ENCODE results near the gene LRRC4B. TPM values are rescaled to one million over a fixed set of nuclear protein-coding genes. Genes with fewer than 3 reads are reported as not detected.

The LRRC4B gene
- total RNA-seq, 1 donor from 2014 or later: not detected

- DNase-seq (ENCODE audit: low read depth in 2 of 2): no peak
Measured at GRCh38 chr19:50554212-50554611, 14.0 kb downstream of the LRRC4B start.

- DNase-seq (ENCODE audit: low read depth in 2 of 2): no peak
Measured at GRCh38 chr19:50553134-50553703, 15.0 kb downstream of the LRRC4B start.

GRCh38 chr19:50552540-50552939 is 15.7 kb downstream of the LRRC4B start:
- DNase-seq (ENCODE audit: low read depth in 2 of 2): no peak

GRCh38 chr19:50551715-50552187 is 16.5 kb downstream of the LRRC4B start:
- DNase-seq (ENCODE audit: low read depth in 2 of 2): no peak

- no peak for DNase-seq (ENCODE audit: low read depth in 2 of 2)
Measured at GRCh38 chr19:50551034-50551714, 17.1 kb downstream of the LRRC4B start.

- DNase-seq (ENCODE audit: low read depth in 2 of 2): no peak
Measured at GRCh38 chr19:50550594-50550966, 17.7 kb downstream of the LRRC4B start.

- no peak for DNase-seq (ENCODE audit: low read depth in 2 of 2)
Measured at GRCh38 chr19:50549927-50550593, 18.2 kb downstream of the LRRC4B start.

GRCh38 chr19:50549059-50549926 is 18.9 kb downstream of the LRRC4B start:
- no peak for DNase-seq (ENCODE audit: low read depth in 2 of 2)

GRCh38 chr19:50548191-50549058 is 19.8 kb downstream of the LRRC4B start:
- DNase-seq (ENCODE audit: low read depth in 2 of 2): no peak

- DNase-seq (ENCODE audit: low read depth in 2 of 2): no peak
Measured at GRCh38 chr19:50547385-50548190, 20.6 kb downstream of the LRRC4B start.

- DNase-seq (ENCODE audit: low read depth in 2 of 2): no peak
Measured at GRCh38 chr19:50546527-50547221, 21.6 kb downstream of the LRRC4B start.

- DNase-seq (ENCODE audit: low read depth in 2 of 2): no peak
Measured at GRCh38 chr19:50542943-50543342, 25.3 kb downstream of the LRRC4B start.

- DNase-seq (ENCODE audit: low read depth in 2 of 2): peak; percentile 71 to 88
Measured at GRCh38 chr19:50537769-50538230, 30.4 kb downstream of the LRRC4B start.

GRCh38 chr19:50537306-50537685 is 30.9 kb downstream of the LRRC4B start:
- no peak for DNase-seq (ENCODE audit: low read depth in 2 of 2)

GRCh38 chr19:50536662-50537305 is 31.5 kb downstream of the LRRC4B start:
- no peak for DNase-seq (ENCODE audit: low read depth in 2 of 2)

GRCh38 chr19:50535672-50536187 is 32.5 kb downstream of the LRRC4B start:
- no peak for DNase-seq (ENCODE audit: low read depth in 2 of 2)

GRCh38 chr19:50534478-50534877 is 33.8 kb downstream of the LRRC4B start:
- DNase-seq (ENCODE audit: low read depth in 2 of 2): no peak

- DNase-seq (ENCODE audit: low read depth in 2 of 2): no peak
Measured at GRCh38 chr19:50532952-50533351, 35.3 kb downstream of the LRRC4B start.
